ENCODE results near the gene ABI1. TPM values are rescaled to one million over a fixed set of nuclear protein-coding genes. Genes with fewer than 3 reads are reported as not detected.

ABI1 gene
- total and polyA plus RNA-seq, 2 of the 13 experiments (the other 11 are each of a cell fraction or from before 2014, with no cell fraction given): 20.9 to 22.9 TPM

GRCh38 chr10:26733750-26734568 is 126.8 kb downstream of the ABI1 start (continued):
- TF ChIP-seq ZNF790 (CRISPR knock-in tag; IDR thresholded peaks at IDR 0.05; ENCODE audit: borderline replicate concordance) (no peak), ZKSCAN1 (IDR thresholded peaks at IDR 0.05; ENCODE audit: low read length) (peak; percentile 61; the same call in 1 of the 2 replicates), ZNF619 (CRISPR knock-in tag; IDR thresholded peaks at IDR 0.05) (no peak), PHF21A (CRISPR knock-in tag; IDR thresholded peaks at IDR 0.05) (peak; percentile 87), ZNF616 (CRISPR knock-in tag; IDR thresholded peaks at IDR 0.05; ENCODE audit: low read depth) (no peak), KLF11 (CRISPR knock-in tag; IDR thresholded peaks at IDR 0.05) (no peak), ZNF850 (CRISPR knock-in tag; conservative IDR thresholded peaks at IDR 0.05) (no peak), KAT7 (CRISPR knock-in tag; IDR thresholded peaks at IDR 0.05; ENCODE audit: borderline replicate concordance) (no peak), ARID5B (CRISPR knock-in tag; IDR thresholded peaks at IDR 0.05) (peak; percentile 86), FOSL2 (CRISPR knock-in tag; IDR thresholded peaks at IDR 0.05) (peak; percentile 57), ZNF276 (CRISPR knock-in tag; IDR thresholded peaks at IDR 0.05; ENCODE audit: low read depth) (no peak), PBX3 (CRISPR knock-in tag; IDR thresholded peaks at IDR 0.05; ENCODE audit: borderline replicate concordance) (no peak), YEATS2 (CRISPR knock-in tag; IDR thresholded peaks at IDR 0.05; ENCODE audit: borderline replicate concordance) (no peak; the same call in 1 of the 2 replicates), ZNF343 (CRISPR knock-in tag; IDR thresholded peaks at IDR 0.05) (no peak), MBNL3 (CRISPR knock-in tag; conservative IDR thresholded peaks at IDR 0.05) (no peak), AKAP8 (CRISPR knock-in tag; IDR thresholded peaks at IDR 0.05) (peak; percentile 78; the same call in 1 of the 2 replicates), NCOR1 (IDR thresholded peaks at IDR 0.05; ENCODE audit: borderline replicate concordance, low read length) (peak; percentile 90; the same call in 1 of the 2 replicates), SSRP1 (CRISPR knock-in tag; IDR thresholded peaks at IDR 0.05) (0 out of 2 replicates have a peak, but pooled peaks have one; percentile 53), HOXA5 (CRISPR knock-in tag; IDR thresholded peaks at IDR 0.05) (no peak; the same call in 1 of the 2 replicates), ZNF143 (CRISPR knock-in tag; IDR thresholded peaks at IDR 0.05) (no peak)
- TF ChIP-seq, protein P1, sequence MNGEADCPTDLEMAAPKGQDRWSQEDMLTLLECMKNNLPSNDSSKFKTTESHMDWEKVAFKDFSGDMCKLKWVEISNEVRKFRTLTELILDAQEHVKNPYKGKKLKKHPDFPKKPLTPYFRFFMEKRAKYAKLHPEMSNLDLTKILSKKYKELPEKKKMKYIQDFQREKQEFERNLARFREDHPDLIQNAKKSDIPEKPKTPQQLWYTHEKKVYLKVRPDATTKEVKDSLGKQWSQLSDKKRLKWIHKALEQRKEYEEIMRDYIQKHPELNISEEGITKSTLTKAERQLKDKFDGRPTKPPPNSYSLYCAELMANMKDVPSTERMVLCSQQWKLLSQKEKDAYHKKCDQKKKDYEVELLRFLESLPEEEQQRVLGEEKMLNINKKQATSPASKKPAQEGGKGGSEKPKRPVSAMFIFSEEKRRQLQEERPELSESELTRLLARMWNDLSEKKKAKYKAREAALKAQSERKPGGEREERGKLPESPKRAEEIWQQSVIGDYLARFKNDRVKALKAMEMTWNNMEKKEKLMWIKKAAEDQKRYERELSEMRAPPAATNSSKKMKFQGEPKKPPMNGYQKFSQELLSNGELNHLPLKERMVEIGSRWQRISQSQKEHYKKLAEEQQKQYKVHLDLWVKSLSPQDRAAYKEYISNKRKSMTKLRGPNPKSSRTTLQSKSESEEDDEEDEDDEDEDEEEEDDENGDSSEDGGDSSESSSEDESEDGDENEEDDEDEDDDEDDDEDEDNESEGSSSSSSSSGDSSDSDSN (CRISPR knock-in tag; IDR thresholded peaks at IDR 0.05): peak; percentile 59
